A673 (cell line): ENCODE results near the gene TMEM255B. TPM values are rescaled to one million over a fixed set of nuclear protein-coding genes. Genes with fewer than 3 reads are reported as not detected.

ENCODE experiments used
- BruUV-seq: library from RNA; stranded (reverse); fragments of 400-500 nt; replicated peaks from 2 replicates; lab custom pipeline; 2021; lab: Mats Ljungman, UMichigan
- CTCF ChIA-PET: fragments of 300-600 bp; sonication (Branson Sonifier 250); formaldehyde crosslinking; loops from one replicate; lab custom pipeline; 2022; ENCODE audit warnings: antibody characterized with exemption; lab: Charles Lee
- POLR2A ChIA-PET: fragments of 300-600 bp; sonication (Branson Sonifier 250); formaldehyde crosslinking; loops from one replicate; lab custom pipeline; 2022; ENCODE audit warnings: antibody characterized with exemption; ENCODE audit not compliant: low non-redundant PET; lab: Charles Lee
- DNase-seq: peaks from one replicate; pipeline ENCODE4 v3.0.0-alpha.2; 2015; ENCODE audit warnings: low spot score
- H3K27ac ChIP-seq: fragments of 200-600 bp; sonication (generic); 2 replicates; pipeline ENCODE4 v1.5.1; 2016; ENCODE audit warnings: mixed run types, low read depth, mild to moderate bottlenecking, mixed read lengths, antibody characterized with exemption, low read length; ENCODE audit not compliant: poor library complexity, severe bottlenecking
- H3K27me3 ChIP-seq: fragments of 200-600 bp; sonication (generic); replicated peaks from 2 replicates; pipeline ENCODE4 v1.6.1; 2017; ENCODE audit warnings: mixed run types, low read depth, mild to moderate bottlenecking, mixed read lengths, antibody characterized with exemption, low read length; ENCODE audit not compliant: insufficient read depth, poor library complexity
- H3K36me3 ChIP-seq: fragments of 200-600 bp; sonication (generic); 2 replicates; pipeline ENCODE4 v1.6.1; 2016; ENCODE audit warnings: mixed run types, mild to moderate bottlenecking, mixed read lengths, antibody characterized with exemption, low read length; ENCODE audit not compliant: insufficient read depth, poor library complexity, severe bottlenecking
- H3K4me1 ChIP-seq: fragments of 200-600 bp; sonication (generic); 2 replicates; pipeline ENCODE4 v1.6.1; 2017; ENCODE audit warnings: mixed run types, mild to moderate bottlenecking, mixed read lengths, antibody characterized with exemption, low read length; ENCODE audit not compliant: insufficient read depth, poor library complexity, severe bottlenecking
- H3K4me3 ChIP-seq: fragments of 200-600 bp; sonication (generic); 2 replicates; pipeline ENCODE4 v1.5.1; 2016; ENCODE audit warnings: low read depth, mixed run types, mild to moderate bottlenecking, mixed read lengths, low read length; ENCODE audit not compliant: poor library complexity, severe bottlenecking
- H3K9me3 ChIP-seq: fragments of 200-600 bp; sonication (generic); 2 replicates; pipeline ENCODE4 v1.6.1; 2016; ENCODE audit warnings: mixed run types, low read depth, mild to moderate bottlenecking, mixed read lengths, antibody characterized with exemption, low read length; ENCODE audit not compliant: poor library complexity, severe bottlenecking
- CTCF ChIP-seq: fragments of 300-800, 200-600 bp; sonication (generic); conservative IDR thresholded peaks from 2 replicates; pipeline ENCODE4 v1.5.1; 2017; ENCODE audit warnings: low read depth, mild to moderate bottlenecking, antibody characterized with exemption, low read length, moderate library complexity, mixed read lengths
- EZH2 ChIP-seq: fragments of 200-600 bp; sonication (generic); IDR thresholded peaks from 2 replicates; pipeline ENCODE4 v1.6.1; 2017; ENCODE audit warnings: borderline replicate concordance, low read depth, mild to moderate bottlenecking, mixed read lengths, antibody characterized with exemption, low read length; ENCODE audit not compliant: poor library complexity, severe bottlenecking
- intact Hi-C: fragments of 100-400 bp; cut with micrococcal nuclease; formaldehyde crosslinking; loops from one replicate; pipeline ENCODE4 v1.10.0; 2022; ENCODE audit not compliant: unreplicated experiment
- total RNA-seq: library from RNA; stranded (reverse); gene quantifications from 2 replicates; pipeline ENCODE4 v1.2.3, GENCODE V29; 2021

TMEM255B gene
- total RNA-seq, 1 experiment from 2014 or later, result 0.06 TPM

- DNase-seq, result no peak
- H3K4me1 ChIP-seq, result no peaks in the 10 kb centered on the region
- no TSS peak for BruUV-seq
- no peak overlapping the region for H3K4me3 ChIP-seq
- intact Hi-C loops, result no loop called here
- H3K27me3 ChIP-seq, result peaks cover 24% of the 10 kb centered on the region
- ChIA-PET CTCF (no interaction called here), POLR2A (no interaction called here)
- no peak for TF ChIP-seq CTCF
- no peak for TF ChIP-seq EZH2
- H3K36me3 ChIP-seq, result no peaks in the 10 kb centered on the region
- no peaks in the 10 kb centered on the region for H3K9me3 ChIP-seq
- no peak overlapping the region for H3K27ac ChIP-seq
Measured at GRCh38 chr13:113756441-113757097, 2.5 kb upstream of the TMEM255B start.

GRCh38 chr13:113759525-113760137, 605 bp downstream of the TMEM255B start:
- intact Hi-C loops, result no loop called here
- no peak for DNase-seq
- Histone ChIP-seq H3K4me3 (peak overlapping the region; percentile 54), H3K36me3 (no peaks in the 10 kb centered on the region), H3K27ac (no peak overlapping the region), H3K27me3 (peaks cover 47% of the 10 kb centered on the region), H3K4me1 (no peaks in the 10 kb centered on the region), H3K9me3 (no peaks in the 10 kb centered on the region)
- POLR2A ChIA-PET, result no interaction called here
- TF ChIP-seq EZH2 (peak; percentile 81), CTCF (no peak)
- CTCF ChIA-PET, result no interaction called here
- BruUV-seq, result no TSS peak

- H3K36me3 ChIP-seq, result no peaks in the 10 kb centered on the region
- CTCF ChIA-PET, result interaction anchor here (1.2 kb wide), 1 partner anchor 16 kb away, joined by 4 read pairs; no protein-coding TSS in a partner anchor
- H3K27ac ChIP-seq, result no peak overlapping the region
- H3K9me3 ChIP-seq, result no peaks in the 10 kb centered on the region
- no peak for DNase-seq
- intact Hi-C loops, result no loop called here
- peaks cover 47% of the 10 kb centered on the region for H3K27me3 ChIP-seq
- POLR2A ChIA-PET, result no interaction called here
- no TSS peak for BruUV-seq
- no peaks in the 10 kb centered on the region for H3K4me1 ChIP-seq
- TF ChIP-seq EZH2 (no peak), CTCF (no peak)
- no peak overlapping the region for H3K4me3 ChIP-seq
Measured at GRCh38 chr13:113761136-113761535, 2.1 kb downstream of the TMEM255B start.
